Measurements from ENCODE around the gene LMX1B.

Gene LMX1B

GRCh38 chr9:126581893-126582292 is 31.8 kb upstream of the LMX1B start:
- in situ Hi-C loops (cut with MboI; ENCODE audit: low sequenced_read_pairs, unreplicated experiment) = no loop called here
- DNase-seq (ENCODE audit: low spot score) = no peak
- TF ChIP-seq, protein P1, sequence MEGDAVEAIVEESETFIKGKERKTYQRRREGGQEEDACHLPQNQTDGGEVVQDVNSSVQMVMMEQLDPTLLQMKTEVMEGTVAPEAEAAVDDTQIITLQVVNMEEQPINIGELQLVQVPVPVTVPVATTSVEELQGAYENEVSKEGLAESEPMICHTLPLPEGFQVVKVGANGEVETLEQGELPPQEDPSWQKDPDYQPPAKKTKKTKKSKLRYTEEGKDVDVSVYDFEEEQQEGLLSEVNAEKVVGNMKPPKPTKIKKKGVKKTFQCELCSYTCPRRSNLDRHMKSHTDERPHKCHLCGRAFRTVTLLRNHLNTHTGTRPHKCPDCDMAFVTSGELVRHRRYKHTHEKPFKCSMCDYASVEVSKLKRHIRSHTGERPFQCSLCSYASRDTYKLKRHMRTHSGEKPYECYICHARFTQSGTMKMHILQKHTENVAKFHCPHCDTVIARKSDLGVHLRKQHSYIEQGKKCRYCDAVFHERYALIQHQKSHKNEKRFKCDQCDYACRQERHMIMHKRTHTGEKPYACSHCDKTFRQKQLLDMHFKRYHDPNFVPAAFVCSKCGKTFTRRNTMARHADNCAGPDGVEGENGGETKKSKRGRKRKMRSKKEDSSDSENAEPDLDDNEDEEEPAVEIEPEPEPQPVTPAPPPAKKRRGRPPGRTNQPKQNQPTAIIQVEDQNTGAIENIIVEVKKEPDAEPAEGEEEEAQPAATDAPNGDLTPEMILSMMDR (IDR thresholded peaks at IDR 0.05; ENCODE audit: borderline replicate concordance, control extremely low read depth, extremely low read depth, insufficient read depth, missing control alignments) = no peak

DNA sequence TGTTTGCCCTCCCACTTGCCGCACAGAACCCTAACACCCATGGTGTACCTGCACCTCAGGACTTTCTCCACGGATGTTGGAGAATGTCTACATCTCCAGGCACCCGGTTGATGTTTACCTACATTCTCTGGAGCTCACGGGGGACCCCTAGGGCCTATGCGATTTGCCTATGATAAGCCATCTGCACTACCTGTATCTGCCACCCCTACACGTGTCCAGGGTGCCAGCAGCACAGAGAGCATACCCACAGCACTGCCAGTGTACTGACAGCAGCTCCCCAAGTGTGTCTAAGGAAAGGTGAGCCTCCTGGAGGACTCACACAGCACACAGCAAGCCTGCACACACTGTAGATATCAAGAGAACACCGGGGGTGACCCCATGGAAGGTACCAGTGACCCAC is 31.3 kb upstream of the LMX1B start:
- in situ Hi-C loops (cut with MboI; ENCODE audit: low sequenced_read_pairs, unreplicated experiment) = no loop called here
- TF ChIP-seq, protein P1 (IDR thresholded peaks at IDR 0.05; ENCODE audit: borderline replicate concordance, control extremely low read depth, extremely low read depth, insufficient read depth, missing control alignments) = no peak
- DNase-seq (ENCODE audit: low spot score) = no peak

- in situ Hi-C loops (cut with MboI; ENCODE audit: low sequenced_read_pairs, unreplicated experiment) = no loop called here
Observed at GRCh38 chr9:126583144-126583760, 30.5 kb upstream of the LMX1B start.

GRCh38 chr9:126584611-126585010 is 29.1 kb upstream of the LMX1B start:
- in situ Hi-C loops (cut with MboI; ENCODE audit: low sequenced_read_pairs, unreplicated experiment) = no loop called here
- DNase-seq (ENCODE audit: low spot score) = no peak
- TF ChIP-seq, protein P1 (IDR thresholded peaks at IDR 0.05; ENCODE audit: borderline replicate concordance, control extremely low read depth, extremely low read depth, insufficient read depth, missing control alignments) = no peak

More at GRCh38 chr9:126583144-126583760, 30.5 kb upstream of the LMX1B start:
- TF ChIP-seq, protein P1 (IDR thresholded peaks at IDR 0.05; ENCODE audit: borderline replicate concordance, control extremely low read depth, extremely low read depth, insufficient read depth, missing control alignments) = no peak
- no peak for DNase-seq (ENCODE audit: low spot score)

DNA sequence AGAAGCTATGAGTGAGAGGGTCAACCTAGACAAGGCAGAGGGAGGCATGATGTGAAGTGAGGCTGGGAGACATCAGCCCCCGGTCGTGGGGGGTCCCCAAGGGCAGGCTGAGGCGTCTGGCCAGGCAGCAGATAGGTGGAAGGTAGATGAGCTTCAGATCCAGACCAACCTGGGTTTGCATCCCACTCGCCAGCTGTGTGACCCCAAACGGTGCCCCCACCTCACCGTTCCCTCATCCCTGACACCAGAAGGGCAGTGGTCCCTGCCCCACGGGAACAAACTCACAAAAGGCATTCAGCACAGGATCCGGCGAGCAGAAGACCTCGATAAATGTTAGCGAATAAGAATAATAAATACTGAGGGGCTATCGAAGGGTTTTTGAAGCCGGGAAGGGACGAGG is 27.5 kb upstream of the LMX1B start:
- TF ChIP-seq, protein P1 (IDR thresholded peaks at IDR 0.05; ENCODE audit: borderline replicate concordance, control extremely low read depth, extremely low read depth, insufficient read depth, missing control alignments) = no peak
- in situ Hi-C loops (cut with MboI; ENCODE audit: low sequenced_read_pairs, unreplicated experiment) = no loop called here
- DNase-seq (ENCODE audit: low spot score) = no peak

DNA sequence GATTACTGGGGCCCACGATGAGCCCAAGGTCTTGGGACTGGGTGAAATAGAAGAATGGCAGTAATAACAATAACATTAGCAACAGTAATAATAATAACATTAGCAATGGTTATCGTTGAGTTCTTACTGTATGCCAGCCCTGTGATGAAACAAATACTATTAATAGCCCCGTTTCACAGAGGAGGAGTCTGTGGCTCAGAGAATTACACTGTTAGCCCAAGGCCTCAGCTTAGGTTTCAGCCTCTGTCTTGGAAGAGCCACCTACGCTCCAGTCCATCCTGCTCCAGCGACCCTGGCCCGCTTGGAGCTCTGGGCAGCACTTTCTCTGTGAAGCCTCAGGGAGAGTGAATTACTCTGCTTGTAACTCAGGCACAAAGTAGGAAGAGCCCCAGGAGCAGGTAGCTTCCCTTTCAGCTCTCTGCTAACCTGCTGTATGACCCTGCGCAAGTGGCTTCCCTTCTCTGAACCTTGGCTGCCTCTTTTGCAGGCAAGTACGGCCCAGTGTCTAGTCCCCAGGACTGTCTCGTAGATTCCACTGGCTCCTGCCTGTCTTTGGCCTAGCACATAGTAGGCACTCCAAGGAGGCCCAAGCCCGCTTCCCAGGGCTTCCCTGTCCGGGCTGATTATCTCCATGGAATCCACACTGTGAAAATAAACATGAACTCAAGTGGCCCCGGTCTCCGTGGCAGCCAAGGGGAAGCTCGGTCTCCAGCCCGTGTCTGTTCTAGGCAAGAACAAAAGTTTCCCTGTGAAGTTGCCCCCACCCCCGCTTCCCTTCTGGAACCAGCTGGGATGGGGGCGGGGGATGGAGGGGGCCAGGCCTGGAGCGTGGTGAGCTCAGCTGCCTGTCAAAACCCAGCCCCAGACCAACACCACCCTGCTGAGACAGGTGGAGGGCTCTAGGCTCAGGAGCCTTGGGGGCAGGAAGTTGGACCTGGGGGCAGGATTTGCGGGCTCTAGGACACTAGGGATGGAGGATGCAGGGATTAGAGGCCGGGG is 26.2 kb upstream of the LMX1B start:
- in situ Hi-C loops (cut with MboI; ENCODE audit: low sequenced_read_pairs, unreplicated experiment) = no loop called here
- DNase-seq (ENCODE audit: low spot score) = no peak
- TF ChIP-seq, protein P1 (IDR thresholded peaks at IDR 0.05; ENCODE audit: borderline replicate concordance, control extremely low read depth, extremely low read depth, insufficient read depth, missing control alignments) = no peak
